Coronary artery (tissue), 2 donors: Measurements from ENCODE around the gene KRT34.
"Not testable (repeated sequence)": the region's sequence is repeated elsewhere in the genome, so short reads cannot be mapped to it uniquely, and the experiment has no call there.

Source experiments
- DNase-seq: peaks from one replicate; pipeline ENCODE4 v3.0.0-alpha.2; 2017; ENCODE audit warnings: low spot score
- H3K27ac ChIP-seq, 2 donors: fragments of 200-600 bp; sonication (generic); one replicate each; pipeline ENCODE4 v1.5.1; 2016 to 2019
- H3K4me3 ChIP-seq: fragments of 200-600 bp; sonication (generic); 2 replicates; pipeline ENCODE4 v1.5.1; 2016; ENCODE audit warnings: mild to moderate bottlenecking, moderate library complexity
- TF ChIP-seq, protein P1 (sequence below): fragments of 200-600 bp; sonication (generic); IDR thresholded peaks from one replicate; pipeline ENCODE4 v1.5.1; 2019; ENCODE audit warnings: antibody characterized with exemption

Gene KRT34

DNA sequence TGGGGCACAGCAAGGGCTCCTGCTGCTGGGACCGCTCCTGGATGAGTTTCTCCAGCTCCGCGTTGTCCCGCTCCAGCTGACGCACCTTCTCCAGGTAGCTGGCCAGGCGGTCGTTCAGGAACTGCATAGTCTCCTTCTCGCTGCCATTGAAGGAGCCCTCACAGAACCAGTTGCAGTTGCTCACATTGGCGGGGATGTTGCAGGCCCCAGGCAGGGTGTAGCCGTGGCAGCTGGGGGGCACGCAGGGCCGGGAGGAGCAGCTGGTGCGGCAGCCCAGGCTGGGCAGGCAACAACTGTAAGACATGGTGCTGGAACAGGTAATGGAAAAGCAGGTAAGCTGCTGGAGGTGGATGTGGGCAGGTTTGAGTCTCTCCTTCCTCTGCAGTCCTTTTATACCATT lies at the start of gene KRT34:
TSS of gene KRT34 (minus strand) at position 364 of the 400 bp plus-strand sequence. CDS start at position 304, 60 bp downstream.
- not testable (repeated sequence) for DNase-seq, H3K27ac ChIP-seq, H3K4me3 ChIP-seq

DNA sequence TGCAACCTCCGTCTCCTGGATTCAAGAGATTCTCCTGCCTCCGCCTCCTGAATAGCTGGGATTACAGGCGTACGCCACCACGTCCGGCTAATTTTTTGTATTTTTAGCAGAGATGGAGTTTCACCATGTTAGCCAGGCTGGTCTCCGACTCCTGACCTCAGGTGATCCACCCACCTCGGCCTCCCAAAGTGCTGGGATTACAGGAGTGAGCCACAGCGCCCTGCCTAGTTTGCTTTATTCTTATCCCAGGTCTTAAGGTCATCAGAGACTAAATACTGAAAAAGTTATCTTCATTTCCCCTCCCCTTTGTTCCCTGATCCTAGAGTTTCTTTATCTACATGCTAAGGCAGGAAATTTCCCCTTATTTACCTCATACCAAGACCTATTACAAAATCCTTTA lies 48.3 kb upstream of the KRT34 start:
- H3K4me3 ChIP-seq, DNase-seq, H3K27ac ChIP-seq: not testable (repeated sequence)

DNA sequence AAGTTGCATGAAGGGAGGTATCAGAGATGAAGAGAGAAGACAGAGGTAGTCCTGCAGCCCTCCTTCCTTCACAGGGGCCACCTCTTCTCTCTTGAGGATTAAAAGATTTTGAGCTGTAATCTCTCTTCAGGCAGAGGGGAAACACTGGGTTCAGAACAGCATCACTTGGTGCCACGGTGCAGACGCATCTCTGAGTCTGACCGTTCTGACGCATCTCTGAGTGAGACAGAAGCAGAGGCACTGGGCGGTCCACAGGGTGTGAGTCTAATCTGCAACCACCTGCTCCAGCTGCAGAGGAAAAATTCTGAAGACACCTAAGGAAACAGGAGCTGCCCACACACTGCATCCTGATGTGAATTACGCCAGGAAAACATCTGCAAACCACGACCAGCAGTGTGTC lies 47.6 kb upstream of the KRT34 start:
- DNase-seq = no peak
- TF ChIP-seq, protein P1, sequence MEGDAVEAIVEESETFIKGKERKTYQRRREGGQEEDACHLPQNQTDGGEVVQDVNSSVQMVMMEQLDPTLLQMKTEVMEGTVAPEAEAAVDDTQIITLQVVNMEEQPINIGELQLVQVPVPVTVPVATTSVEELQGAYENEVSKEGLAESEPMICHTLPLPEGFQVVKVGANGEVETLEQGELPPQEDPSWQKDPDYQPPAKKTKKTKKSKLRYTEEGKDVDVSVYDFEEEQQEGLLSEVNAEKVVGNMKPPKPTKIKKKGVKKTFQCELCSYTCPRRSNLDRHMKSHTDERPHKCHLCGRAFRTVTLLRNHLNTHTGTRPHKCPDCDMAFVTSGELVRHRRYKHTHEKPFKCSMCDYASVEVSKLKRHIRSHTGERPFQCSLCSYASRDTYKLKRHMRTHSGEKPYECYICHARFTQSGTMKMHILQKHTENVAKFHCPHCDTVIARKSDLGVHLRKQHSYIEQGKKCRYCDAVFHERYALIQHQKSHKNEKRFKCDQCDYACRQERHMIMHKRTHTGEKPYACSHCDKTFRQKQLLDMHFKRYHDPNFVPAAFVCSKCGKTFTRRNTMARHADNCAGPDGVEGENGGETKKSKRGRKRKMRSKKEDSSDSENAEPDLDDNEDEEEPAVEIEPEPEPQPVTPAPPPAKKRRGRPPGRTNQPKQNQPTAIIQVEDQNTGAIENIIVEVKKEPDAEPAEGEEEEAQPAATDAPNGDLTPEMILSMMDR = no peak
- no peak overlapping the region for H3K27ac ChIP-seq
- H3K4me3 ChIP-seq = no peak overlapping the region

DNA sequence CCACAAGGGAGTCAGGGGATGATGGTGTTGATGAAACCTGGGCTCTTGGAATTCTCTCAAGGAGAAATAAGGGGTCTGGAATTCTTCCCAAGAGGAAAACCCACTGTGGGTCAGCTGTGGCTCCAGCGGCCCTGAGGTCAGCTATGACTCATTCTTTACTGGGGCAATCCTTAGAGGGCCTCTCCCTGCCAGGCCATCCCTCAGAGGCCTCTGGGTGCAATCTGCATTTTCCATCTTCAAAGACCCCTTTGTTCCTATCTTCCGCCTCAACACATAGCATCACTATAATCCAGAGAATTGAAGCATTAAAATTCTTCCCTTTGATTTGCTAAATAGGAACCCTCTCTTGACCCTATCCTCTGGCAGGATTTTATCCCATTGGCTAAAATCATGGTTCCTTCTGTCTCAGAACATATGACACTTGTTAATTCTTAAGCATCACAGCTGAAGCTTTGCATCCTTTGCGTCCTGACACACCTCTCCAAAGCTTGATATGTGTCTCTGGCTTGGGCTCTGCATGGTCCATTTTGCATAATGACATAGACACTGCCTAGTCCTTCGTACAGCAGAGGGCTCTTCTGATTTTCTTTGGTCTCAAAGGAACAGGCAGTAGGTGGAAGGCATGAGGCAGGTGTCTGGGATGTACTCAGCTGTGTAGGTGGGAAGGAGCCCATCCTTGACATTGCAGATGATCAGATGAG lies 46.6 kb upstream of the KRT34 start:
- Histone ChIP-seq H3K27ac (no peak overlapping the region), H3K4me3 (no peak overlapping the region)
- DNase-seq = no peak
- TF ChIP-seq, protein P1 = no peak

DNA sequence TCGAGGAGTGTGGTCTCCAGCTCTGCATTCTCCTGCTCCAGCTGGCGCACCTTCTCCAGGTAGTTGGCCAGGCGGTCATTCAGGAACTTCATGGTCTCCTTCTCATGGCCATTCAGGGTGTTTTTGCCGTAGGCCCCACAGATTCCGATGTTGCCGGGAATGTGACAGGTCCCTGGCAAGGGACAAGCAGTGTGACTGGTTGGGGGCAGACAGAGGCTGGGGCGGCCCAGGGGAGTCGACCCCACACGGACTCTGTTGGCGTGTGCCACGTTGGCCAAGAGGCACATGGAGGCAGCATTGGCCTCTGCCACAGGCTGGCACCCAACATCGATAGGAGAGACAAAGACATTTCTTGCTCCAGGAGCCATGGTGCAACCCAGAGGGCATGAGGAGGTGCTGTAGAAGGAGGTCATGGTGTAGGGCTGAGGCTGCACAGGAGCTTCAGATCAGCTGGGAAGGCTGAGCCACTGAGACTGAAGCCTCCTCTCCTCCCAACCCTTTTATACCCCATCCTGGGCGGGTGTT lies 42.1 kb upstream of the KRT34 start, which contains the start of gene KRT37:
TSS of gene KRT37 (minus strand) at position 475 of the 525 bp plus-strand sequence. CDS start at position 413, 62 bp downstream.
- H3K27ac ChIP-seq = no peak within 1 kb of the TSS
- peak; percentile 55 for DNase-seq
- H3K4me3 ChIP-seq = no peak within 1 kb of the TSS
- TF ChIP-seq, protein P1 = no peak

DNA sequence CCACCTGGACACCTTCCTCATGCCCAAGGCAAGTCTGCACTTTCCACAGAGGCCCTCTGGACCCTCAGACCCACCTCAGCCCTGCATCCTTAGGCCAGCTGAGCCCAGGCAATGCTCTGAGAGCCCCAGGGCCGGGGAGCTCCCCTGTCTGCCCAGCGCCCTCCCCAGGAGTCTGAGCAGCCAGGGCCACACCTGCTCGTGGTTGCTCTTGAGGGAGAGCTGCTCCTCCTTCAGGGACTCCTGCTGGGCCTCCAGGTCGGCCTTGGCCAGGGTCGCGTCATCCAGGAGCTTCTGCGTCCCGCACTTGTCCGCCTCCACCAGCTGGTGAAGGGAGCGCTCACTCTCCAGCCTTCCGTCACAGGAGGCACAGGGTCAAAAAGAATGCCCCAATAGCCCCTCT lies 40.5 kb upstream of the KRT34 start:
- DNase-seq, H3K4me3 ChIP-seq, H3K27ac ChIP-seq: not testable (repeated sequence)

DNA sequence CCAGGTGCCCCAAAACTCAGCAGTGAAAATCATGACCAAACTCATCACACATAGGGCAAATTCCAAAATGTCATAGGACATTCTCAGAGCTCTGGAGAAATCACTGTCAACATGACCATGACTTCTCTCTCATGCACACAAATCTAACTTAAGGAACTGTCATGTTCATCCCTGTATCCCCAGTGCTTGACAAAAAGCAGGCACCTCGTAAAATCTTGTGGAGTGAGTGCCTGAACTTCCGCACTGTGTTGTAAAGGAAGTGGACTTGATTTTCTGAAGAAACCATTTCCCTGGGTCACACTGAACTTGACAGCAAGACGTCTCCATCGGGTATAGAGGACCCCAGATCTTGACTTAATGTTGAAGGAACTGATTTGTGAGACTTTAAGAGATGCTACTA lies 39.5 kb upstream of the KRT34 start:
- Histone ChIP-seq H3K27ac (no peak overlapping the region), H3K4me3 (no peak overlapping the region)
- DNase-seq = no peak
- TF ChIP-seq, protein P1 = no peak

DNA sequence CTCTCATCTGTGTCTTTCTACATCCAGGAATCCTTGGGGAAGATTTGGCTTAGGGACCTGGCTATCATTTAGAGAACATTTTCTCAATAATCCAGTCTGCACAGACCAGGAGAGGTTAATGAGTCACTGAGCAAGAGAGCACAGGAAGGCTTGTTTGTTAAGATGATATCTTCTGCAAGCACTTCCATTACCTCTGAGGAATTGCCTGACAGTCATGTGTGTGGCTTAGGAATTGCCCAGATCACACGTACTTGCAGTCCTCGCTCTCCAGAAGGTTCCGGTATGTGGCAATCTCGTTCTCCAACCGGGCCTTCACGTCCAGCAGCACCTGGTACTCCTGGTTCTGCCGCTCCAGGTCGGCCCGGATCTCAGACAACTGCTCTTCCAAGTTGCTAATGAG lies 39.0 kb upstream of the KRT34 start:
- TF ChIP-seq, protein P1 = no peak
- H3K27ac ChIP-seq = no peak overlapping the region
- DNase-seq = no peak

More for the DNA sequence above, 39.0 kb upstream of the KRT34 start:
- no peak overlapping the region for H3K4me3 ChIP-seq
